BLaER1 treated with 17β-estradiol and CSF1 and Interleukin-3, amounts not matched to agents 10 nM and 100 nM (cell line): Measurements from ENCODE around the gene TTI1.

Source experiments
- H3K27ac ChIP-seq, 11 experiments: shearing (Covaris generic); formaldehyde crosslinking; 2 replicates each; pipeline ENCODE4 v1.8.1; 2022
- H3K27me3 ChIP-seq, 11 experiments: shearing (Covaris generic); formaldehyde crosslinking; 2 replicates each; pipeline ENCODE4 v1.8.1; 2022
- H3K36me3 ChIP-seq, 11 experiments: shearing (Covaris generic); formaldehyde crosslinking; 2 replicates each; pipeline ENCODE4 v1.8.1; 2022
- H3K4me1 ChIP-seq, 10 experiments: shearing (Covaris generic); formaldehyde crosslinking; 2 replicates each; pipeline ENCODE4 v1.8.1; 2022
- H3K4me2 ChIP-seq, 11 experiments: shearing (Covaris generic); formaldehyde crosslinking; 2 replicates each; pipeline ENCODE4 v1.8.1; 2022
- H3K4me3 ChIP-seq, 10 experiments: shearing (Covaris generic); formaldehyde crosslinking; 2 replicates each; pipeline ENCODE4 v1.8.1; 2022
- H3K9ac ChIP-seq, 11 experiments: shearing (Covaris generic); formaldehyde crosslinking; 2 replicates each; pipeline ENCODE4 v1.8.1; 2022
- H3K9me3 ChIP-seq, 11 experiments: shearing (Covaris generic); formaldehyde crosslinking; replicated peaks in 1 of 11; 2 replicates each; pipeline ENCODE4 v1.8.1; 2022
- H4K20me1 ChIP-seq, 11 experiments: shearing (Covaris generic); formaldehyde crosslinking; 2 replicates each; pipeline ENCODE4 v1.8.1; 2022
- Cebpa-rat ChIP-seq, 11 experiments: shearing (Covaris generic); IDR thresholded peaks; 2 replicates each; pipeline ENCODE4 v1.8.1; 2022

TTI1 gene

DNA sequence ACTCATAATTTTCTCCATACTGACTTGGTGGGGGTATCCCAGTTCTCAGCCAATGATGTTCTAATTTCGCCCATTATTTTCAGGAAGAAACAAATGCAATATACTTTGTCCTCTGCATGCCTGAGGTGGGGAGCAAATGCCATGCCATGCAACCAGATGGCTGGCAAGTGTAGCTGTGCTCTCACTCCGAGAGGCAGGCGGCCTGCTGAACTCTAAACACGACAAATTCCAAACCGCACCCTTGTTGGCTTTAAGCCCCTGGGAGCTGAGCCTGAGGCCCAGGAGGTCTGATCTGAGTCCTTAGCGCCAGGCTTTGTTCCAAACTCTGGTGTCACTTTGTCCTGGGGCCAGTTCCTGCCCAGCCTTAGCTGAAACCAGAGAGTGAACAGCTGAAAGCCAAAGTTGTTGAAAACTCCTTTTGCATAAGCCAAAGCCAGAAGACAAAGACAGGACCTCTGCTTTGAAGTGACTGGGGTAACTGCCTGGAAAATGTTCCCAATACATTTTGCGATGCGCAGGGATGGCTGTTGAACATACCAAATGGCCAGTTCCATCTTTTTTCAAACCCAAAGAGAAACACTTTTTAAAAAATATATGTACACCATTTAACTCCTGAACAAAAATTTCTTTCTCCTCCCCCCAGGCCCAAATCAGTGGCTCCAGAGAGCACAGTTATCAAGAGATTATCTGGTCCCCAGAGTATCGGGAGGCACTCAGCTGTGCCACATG is 46.2 kb downstream of the TTI1 start:
- no peaks in the 10 kb centered on the region for H3K9me3 ChIP-seq
- no peak overlapping the region for H3K27ac ChIP-seq
- H3K4me2 ChIP-seq: peak overlapping the region in 7 of 11 experiments; percentile 8 to 56 (median 43); a peak in 14 of 22 replicates
- H4K20me1 ChIP-seq: peaks cover 0 to 37% (median 23%) of the 10 kb centered on the region in 11 experiments; a peak in 15 of 22 replicates
- peaks cover 29 to 68% (median 57%) of the 10 kb centered on the region in 10 experiments for H3K4me1 ChIP-seq
- no peak overlapping the region for H3K4me3 ChIP-seq
- TF ChIP-seq Cebpa-rat (IDR thresholded peaks at IDR 0.05): no peak
- H3K9ac ChIP-seq: peak overlapping the region in 1 of 11 experiments; percentile 3; a peak in 1 of 22 replicates
- H3K36me3 ChIP-seq: peaks cover 53 to 89% (median 68%) of the 10 kb centered on the region in 11 experiments
- H3K27me3 ChIP-seq: peaks cover 0 to 8% (median 0%) of the 10 kb centered on the region in 11 experiments; a peak in 1 of 22 replicates

DNA sequence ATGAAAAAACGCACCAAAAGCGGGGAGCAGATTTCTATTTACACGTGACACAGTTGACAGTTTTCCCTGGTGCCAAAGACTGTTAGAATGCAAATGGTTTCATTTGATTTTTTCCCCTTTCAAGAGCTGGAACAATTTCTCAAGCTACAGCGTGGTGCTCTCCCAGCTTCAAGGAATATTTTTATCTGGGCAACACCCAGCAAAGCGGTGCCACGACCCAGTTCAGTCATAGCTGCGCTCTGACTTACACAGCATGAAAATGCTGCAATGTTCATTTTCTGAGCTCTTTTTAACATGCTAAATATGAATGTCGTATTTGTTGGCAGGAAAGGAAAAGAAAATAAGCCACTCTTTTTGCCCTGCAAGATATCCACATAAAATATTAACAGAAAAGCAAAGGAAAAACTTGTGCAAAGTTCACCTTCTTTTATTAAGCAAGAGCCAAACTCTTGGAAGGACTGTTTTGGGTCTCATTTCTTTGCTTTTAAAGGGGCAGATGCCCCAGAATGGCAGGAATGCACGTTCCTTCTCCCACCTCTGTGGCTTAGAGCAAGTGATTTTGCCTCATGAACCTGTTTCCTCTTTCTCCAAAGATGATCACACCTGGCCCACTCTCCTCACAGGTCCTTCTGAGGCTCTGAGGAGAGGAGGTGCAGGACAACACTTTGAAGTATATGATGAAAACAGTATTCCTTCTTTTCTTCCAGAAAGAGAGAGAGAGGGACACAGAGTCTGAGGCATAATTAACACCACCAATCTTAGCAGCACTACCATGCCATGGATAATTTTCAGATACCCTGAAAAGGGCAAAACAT is 47.0 kb downstream of the TTI1 start:
- no peak overlapping the region for H3K9ac ChIP-seq
- H3K4me1 ChIP-seq: peaks cover 22 to 60% (median 49%) of the 10 kb centered on the region in 10 experiments
- H3K27ac ChIP-seq: no peak overlapping the region
- peaks cover 0 to 29% (median 16%) of the 10 kb centered on the region in 11 experiments; a peak in 15 of 22 replicates for H4K20me1 ChIP-seq
- no peak overlapping the region for H3K4me3 ChIP-seq
- no peaks in the 10 kb centered on the region for H3K9me3 ChIP-seq
- H3K4me2 ChIP-seq: peak overlapping the region in 6 of 11 experiments; percentile 8 to 56 (median 42); a peak in 11 of 22 replicates
- 0 out of 22 replicates have a peak, but pooled peaks cover 0 to 3% (median 0%) of the 10 kb centered on the region in 11 experiments for H3K27me3 ChIP-seq
- TF ChIP-seq Cebpa-rat (IDR thresholded peaks at IDR 0.05): no peak
- peaks cover 53 to 89% (median 69%) of the 10 kb centered on the region in 11 experiments for H3K36me3 ChIP-seq

DNA sequence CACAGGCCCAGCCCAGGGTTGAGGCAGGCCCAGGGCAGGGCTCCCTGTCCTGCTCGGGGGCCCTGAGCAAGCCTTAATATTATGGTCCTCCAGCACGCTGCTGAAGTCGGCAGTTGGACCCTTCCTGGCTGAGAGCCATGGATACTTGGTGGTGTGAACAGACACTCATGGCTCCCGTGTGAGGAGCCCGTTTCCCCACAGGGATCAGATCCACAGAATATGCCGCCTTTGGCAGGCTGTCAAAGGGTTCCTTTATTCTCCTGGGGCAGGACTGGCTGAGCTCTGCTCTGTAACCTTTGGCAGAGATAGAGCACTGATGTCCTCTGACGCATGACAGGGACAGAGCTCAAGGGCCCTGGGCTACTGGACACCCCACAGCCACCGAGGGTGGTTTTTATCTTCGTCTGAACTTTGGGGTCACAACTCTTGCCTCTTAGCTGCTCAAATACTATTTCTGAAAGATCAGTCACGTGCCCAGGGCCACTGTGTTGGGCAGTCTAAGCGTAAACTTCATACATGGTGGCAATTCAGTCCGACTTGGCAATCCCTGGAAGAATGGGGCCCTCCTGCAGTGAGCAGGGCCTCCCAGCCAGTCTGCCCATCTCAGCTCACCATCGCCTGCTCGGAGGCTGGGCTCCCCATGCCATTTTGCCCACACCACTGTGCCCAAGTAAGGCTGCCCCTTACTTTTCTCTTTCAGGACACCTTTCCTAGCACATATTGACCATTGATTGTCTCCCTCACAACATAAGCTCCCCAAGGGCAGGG is 49.1 kb downstream of the TTI1 start:
- Histone ChIP-seq H3K36me3 (peaks cover 49 to 86% (median 70%) of the 10 kb centered on the region in 11 experiments), H3K4me3 (no peak overlapping the region), H4K20me1 (peaks cover 0 to 12% (median 1%) of the 10 kb centered on the region in 11 experiments; a peak in 8 of 22 replicates), H3K9me3 (no peaks in the 10 kb centered on the region), H3K27me3 (no peaks in the 10 kb centered on the region), H3K4me1 (peaks cover 1 to 48% (median 28%) of the 10 kb centered on the region in 10 experiments; a peak in 19 of 20 replicates), H3K9ac (no peak overlapping the region), H3K4me2 (peak overlapping the region in 6 of 11 experiments; percentile 5 to 41 (median 18); a peak in 9 of 22 replicates), H3K27ac (no peak overlapping the region)
- no peak for TF ChIP-seq Cebpa-rat (IDR thresholded peaks at IDR 0.05)

DNA sequence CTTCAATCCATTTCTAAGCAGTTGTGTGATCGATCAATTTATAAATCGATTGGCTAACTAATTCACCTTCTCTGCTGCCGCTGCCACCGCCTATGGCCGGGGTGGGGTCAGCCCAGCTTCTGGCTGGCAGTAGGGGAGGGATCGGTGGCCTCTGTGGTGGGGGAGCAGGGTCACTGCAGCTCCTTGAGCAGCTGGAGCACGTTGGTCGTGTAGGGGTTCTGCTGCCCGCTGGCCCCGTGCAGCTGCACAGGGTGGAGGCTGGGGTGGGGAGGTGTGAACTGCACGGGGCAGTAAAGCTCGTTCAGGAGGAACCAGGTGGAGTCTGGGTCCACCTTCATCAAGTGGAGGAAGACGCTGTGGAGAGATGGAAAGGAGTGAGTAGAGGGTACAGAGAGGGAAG is 50.0 kb downstream of the TTI1 start:
- no peaks in the 10 kb centered on the region for H3K27me3 ChIP-seq
- H3K4me1 ChIP-seq: peaks cover 0 to 52% (median 27%) of the 10 kb centered on the region in 10 experiments; a peak in 16 of 20 replicates
- no peak overlapping the region for H3K4me2 ChIP-seq
- no peak overlapping the region for H3K27ac ChIP-seq
- no peak overlapping the region for H3K9ac ChIP-seq
- no peak for TF ChIP-seq Cebpa-rat (IDR thresholded peaks at IDR 0.05)
- H3K36me3 ChIP-seq: peaks cover 40 to 77% (median 61%) of the 10 kb centered on the region in 11 experiments
- H4K20me1 ChIP-seq: peaks cover 0 to 9% (median 0%) of the 10 kb centered on the region in 11 experiments; a peak in 4 of 22 replicates
- no peak overlapping the region for H3K4me3 ChIP-seq
- H3K9me3 ChIP-seq: no peaks in the 10 kb centered on the region

DNA sequence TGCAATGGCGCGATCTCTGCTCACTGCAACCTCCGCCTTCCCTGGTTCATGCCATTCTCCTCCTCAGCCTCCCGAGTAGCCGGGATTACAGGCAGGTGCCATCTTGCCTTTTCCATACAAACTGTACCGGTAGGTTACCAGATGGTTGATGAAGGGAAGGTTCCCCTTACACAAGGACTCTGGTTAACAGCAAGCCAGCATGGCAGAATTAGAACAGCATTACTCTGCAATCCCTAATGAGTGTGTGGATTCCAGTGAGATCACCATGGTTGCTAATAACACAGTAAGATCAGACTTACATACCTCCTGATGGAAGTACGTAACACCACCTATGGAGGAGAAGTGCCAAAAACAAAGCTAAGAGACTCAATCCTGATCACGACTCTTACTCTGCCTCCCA is 51.7 kb downstream of the TTI1 start:
- TF ChIP-seq Cebpa-rat (IDR thresholded peaks at IDR 0.05): no peak
- Histone ChIP-seq H3K27ac (no peak overlapping the region), H3K9ac (no peak overlapping the region), H3K4me3 (no peak overlapping the region), H3K4me2 (no peak overlapping the region), H3K9me3 (no peaks in the 10 kb centered on the region), H3K36me3 (peaks cover 34 to 61% (median 48%) of the 10 kb centered on the region in 11 experiments), H4K20me1 (peaks cover 0 to 6% (median 0%) of the 10 kb centered on the region in 11 experiments; a peak in 4 of 22 replicates), H3K27me3 (no peaks in the 10 kb centered on the region), H3K4me1 (peaks cover 9 to 51% (median 27%) of the 10 kb centered on the region in 10 experiments)

DNA sequence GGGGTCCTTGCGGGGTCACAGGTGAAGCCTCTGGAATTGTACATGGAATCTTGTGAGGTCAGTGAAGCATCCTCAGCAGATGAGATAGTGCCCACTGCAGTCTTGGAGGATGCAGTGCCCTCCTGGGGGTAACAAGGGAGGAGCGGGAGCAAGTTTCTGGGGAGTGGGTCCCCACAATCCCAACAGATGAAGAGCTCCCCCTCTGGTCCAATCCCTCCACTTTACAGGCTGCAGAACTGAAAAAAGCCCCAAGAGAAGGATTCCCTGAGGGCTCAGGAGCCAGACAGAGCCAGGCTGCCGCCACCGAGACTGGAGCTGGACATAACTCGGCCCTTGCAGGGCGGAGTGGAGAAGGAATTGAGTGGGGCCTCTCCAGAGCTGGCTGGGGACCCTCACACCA is 52.4 kb downstream of the TTI1 start:
- Histone ChIP-seq H3K4me3 (no peak overlapping the region), H3K4me2 (no peak overlapping the region), H3K36me3 (peaks cover 27 to 54% (median 41%) of the 10 kb centered on the region in 11 experiments), H3K27ac (no peak overlapping the region), H3K27me3 (no peaks in the 10 kb centered on the region), H4K20me1 (peaks cover 0 to 6% (median 0%) of the 10 kb centered on the region in 11 experiments; a peak in 4 of 22 replicates), H3K9me3 (no peaks in the 10 kb centered on the region), H3K9ac (no peak overlapping the region), H3K4me1 (peaks cover 9 to 52% (median 30%) of the 10 kb centered on the region in 10 experiments)
- TF ChIP-seq Cebpa-rat (IDR thresholded peaks at IDR 0.05): no peak

DNA sequence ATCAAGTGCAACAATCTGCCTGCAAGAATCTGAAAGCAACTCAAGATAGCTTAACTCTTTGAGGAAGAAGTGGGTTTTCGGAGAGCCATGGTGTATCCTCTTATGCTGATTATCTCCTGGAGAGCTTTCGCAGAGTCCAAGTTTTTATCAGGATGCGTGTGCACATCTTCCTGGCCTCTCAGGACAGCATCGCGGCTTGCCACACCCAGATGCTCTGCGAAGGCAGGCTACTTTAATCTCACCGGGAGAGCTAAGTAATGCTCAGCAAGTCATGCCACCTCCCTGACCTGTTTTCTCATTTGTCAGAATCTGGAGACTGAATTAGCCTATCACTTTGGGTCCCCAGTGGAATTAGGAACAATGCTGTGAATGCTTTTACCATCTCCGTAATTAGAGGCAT is 52.9 kb downstream of the TTI1 start:
- Histone ChIP-seq H3K9ac (no peak overlapping the region), H3K4me1 (peaks cover 9 to 53% (median 30%) of the 10 kb centered on the region in 10 experiments), H4K20me1 (peaks cover 0 to 6% (median 0%) of the 10 kb centered on the region in 11 experiments; a peak in 4 of 22 replicates), H3K27ac (no peak overlapping the region), H3K27me3 (no peaks in the 10 kb centered on the region), H3K9me3 (no peaks in the 10 kb centered on the region), H3K36me3 (peaks cover 27 to 49% (median 36%) of the 10 kb centered on the region in 11 experiments), H3K4me2 (no peak overlapping the region), H3K4me3 (no peak overlapping the region)
- TF ChIP-seq Cebpa-rat (IDR thresholded peaks at IDR 0.05): no peak
